ENCODE data around the gene FHAD1. TPM values are rescaled to one million over a fixed set of nuclear protein-coding genes. Genes with fewer than 3 reads are reported as not detected.
"Not testable (repeated sequence)": the region's sequence is repeated elsewhere in the genome, so short reads cannot be mapped to it uniquely, and the experiment has no call there.

The FHAD1 gene
- total and polyA plus RNA-seq, 2 donors, result 0.66 to 0.71 TPM

DNA sequence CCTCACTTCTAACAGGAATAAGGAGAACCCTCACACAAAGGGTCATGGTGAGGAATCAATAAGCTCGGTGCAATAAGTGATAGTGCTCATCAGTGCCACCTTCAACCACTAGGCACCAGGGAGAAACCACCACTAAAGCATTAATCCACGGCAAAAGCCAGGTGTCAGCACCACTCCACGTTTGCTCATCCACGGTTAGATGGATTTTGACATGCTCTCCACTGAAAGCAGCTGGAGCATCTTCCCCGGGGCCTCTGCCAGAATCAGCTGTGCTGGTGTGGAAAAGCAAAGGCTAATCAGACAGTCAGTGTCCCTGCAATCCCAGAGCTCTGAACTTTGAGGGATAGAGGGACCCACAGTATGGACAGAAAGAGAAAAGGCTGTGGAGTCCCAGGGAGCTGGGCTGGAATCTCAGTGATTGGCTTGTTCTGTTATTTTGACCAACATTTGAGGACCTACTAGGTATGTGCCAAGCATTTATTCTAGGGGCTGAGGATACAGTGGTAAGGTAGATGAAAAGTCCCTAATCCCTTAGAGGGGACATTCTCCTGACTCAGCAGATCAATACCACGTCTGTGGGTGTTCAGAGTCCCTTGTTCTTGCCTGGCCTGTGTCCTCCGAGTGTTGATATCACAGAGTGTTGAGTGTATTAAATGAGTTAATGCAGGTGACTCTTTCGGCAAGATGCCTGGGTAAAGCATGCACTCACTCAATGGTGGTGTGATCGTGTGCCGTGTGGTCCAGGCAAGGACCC, 41.3 kb downstream of the FHAD1 start:
- no peaks in the 10 kb centered on the region for H3K9me3 ChIP-seq (ENCODE audit: control insufficient read depth in 2 of 2, insufficient read depth in 1 of 2, low read length in 1 of 2)
- no peaks in the 10 kb centered on the region for H3K36me3 ChIP-seq (ENCODE audit: control insufficient read depth in 2 of 2, insufficient read depth in 2 of 2, low read length in 1 of 2)
- H3K4me1 ChIP-seq (ENCODE audit: control insufficient read depth in 2 of 2, insufficient read depth in 2 of 2, low read length in 2 of 2), result no peaks in the 10 kb centered on the region
- 94% methylated on average over 10 of the region's 10 CpGs for WGBS
- no peaks in the 10 kb centered on the region for H3K27me3 ChIP-seq (ENCODE audit: control insufficient read depth in 2 of 2, insufficient read depth in 1 of 2, low read length in 1 of 2)
- H3K4me3 ChIP-seq (ENCODE audit: low read length in 2 of 2), result no peak overlapping the region
- DNase-seq (ENCODE audit: low read depth in 6 of 9, low spot score in 9 of 9), result no peak
- no peak overlapping the region for H3K27ac ChIP-seq (ENCODE audit: low read depth in 1 of 2, low read length in 1 of 2)

DNA sequence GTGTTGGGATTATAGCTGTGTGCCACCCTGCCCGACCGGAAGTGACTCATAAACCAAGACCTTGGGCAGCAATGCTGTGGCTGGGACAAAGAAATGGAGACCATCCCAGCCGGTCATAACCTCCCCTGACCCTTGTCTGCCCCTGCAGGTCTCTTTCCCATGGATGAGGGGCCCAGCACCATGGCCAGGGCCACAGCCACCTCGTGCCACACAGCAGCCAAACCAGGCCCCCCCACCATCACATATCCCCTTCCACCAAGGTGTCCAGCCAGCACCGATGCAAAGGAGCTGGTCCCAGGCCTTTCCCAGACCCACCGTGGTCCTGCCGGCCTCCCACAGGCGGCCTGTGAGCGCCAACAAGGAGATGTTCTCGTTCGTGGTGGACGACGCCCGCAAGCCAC, 42.2 kb downstream of the FHAD1 start:
- Histone ChIP-seq H3K4me1 (ENCODE audit: control insufficient read depth in 2 of 2, insufficient read depth in 2 of 2, low read length in 2 of 2) (no peaks in the 10 kb centered on the region), H3K27me3 (ENCODE audit: control insufficient read depth in 2 of 2, insufficient read depth in 1 of 2, low read length in 1 of 2) (no peaks in the 10 kb centered on the region), H3K9me3 (ENCODE audit: control insufficient read depth in 2 of 2, insufficient read depth in 1 of 2, low read length in 1 of 2) (no peaks in the 10 kb centered on the region), H3K4me3 (ENCODE audit: low read length in 2 of 2) (no peak overlapping the region), H3K27ac (ENCODE audit: low read depth in 1 of 2, low read length in 1 of 2) (no peak overlapping the region), H3K36me3 (ENCODE audit: control insufficient read depth in 2 of 2, insufficient read depth in 2 of 2, low read length in 1 of 2) (no peaks in the 10 kb centered on the region)
- WGBS, result 90% methylated on average over 14 of the region's 14 CpGs
- DNase-seq (ENCODE audit: low read depth in 6 of 9, low spot score in 9 of 9), result no peak

DNA sequence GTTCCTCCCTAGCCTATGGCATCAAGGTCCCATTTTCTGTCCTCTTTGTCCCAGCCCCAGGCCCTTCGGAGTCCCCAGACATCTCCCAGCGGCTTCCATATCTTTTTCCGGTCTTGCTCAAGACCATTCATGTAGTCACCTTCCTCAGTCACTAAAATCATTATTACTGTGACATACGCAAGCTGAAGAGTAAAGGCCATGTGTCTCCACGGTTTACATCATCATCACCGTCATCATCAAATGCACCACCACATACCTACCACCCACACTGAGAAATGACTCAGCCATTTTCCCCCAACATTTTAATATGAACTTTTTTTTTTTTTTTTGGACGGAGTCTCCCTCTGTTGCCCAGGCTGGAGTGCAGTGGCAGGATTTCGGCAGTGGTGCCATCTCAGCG, 43.4 kb downstream of the FHAD1 start:
- no peaks in the 10 kb centered on the region for H3K9me3 ChIP-seq (ENCODE audit: control insufficient read depth in 2 of 2, insufficient read depth in 1 of 2, low read length in 1 of 2)
- no peak overlapping the region for H3K4me3 ChIP-seq (ENCODE audit: low read length in 2 of 2)
- H3K4me1 ChIP-seq (ENCODE audit: control insufficient read depth in 2 of 2, insufficient read depth in 2 of 2, low read length in 2 of 2), result no peaks in the 10 kb centered on the region
- H3K27me3 ChIP-seq (ENCODE audit: control insufficient read depth in 2 of 2, insufficient read depth in 1 of 2, low read length in 1 of 2), result no peaks in the 10 kb centered on the region
- no peak for DNase-seq (ENCODE audit: low read depth in 6 of 9, low spot score in 9 of 9)
- WGBS, result 92% methylated on average over 9 of the region's 9 CpGs
- H3K27ac ChIP-seq (ENCODE audit: low read depth in 1 of 2, low read length in 1 of 2), result no peak overlapping the region
- H3K36me3 ChIP-seq (ENCODE audit: control insufficient read depth in 2 of 2, insufficient read depth in 2 of 2, low read length in 1 of 2), result no peaks in the 10 kb centered on the region

DNA sequence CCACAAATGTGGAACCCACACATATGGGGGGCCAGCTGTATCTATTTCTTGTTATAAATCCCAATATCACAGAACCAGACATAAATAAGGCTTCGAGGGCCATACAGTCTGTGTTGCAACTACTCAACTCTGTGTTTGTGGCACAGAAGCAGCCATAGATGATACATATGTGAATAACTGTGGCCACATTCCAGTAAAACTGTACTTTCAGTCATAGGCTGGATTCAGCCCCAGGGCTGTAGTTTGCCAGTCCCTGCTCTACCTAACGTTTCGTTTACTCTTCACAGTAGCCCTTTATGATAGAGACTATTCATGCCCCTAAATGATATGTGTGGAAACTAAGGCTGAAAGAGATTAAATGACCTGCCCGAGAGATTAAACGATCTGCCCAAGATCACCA, 48.7 kb downstream of the FHAD1 start:
- Histone ChIP-seq H3K27me3 (ENCODE audit: control insufficient read depth in 2 of 2, insufficient read depth in 1 of 2, low read length in 1 of 2) (no peaks in the 10 kb centered on the region), H3K4me3 (ENCODE audit: low read length in 2 of 2) (no peak overlapping the region), H3K27ac (ENCODE audit: low read depth in 1 of 2, low read length in 1 of 2) (no peak overlapping the region), H3K9me3 (ENCODE audit: control insufficient read depth in 2 of 2, insufficient read depth in 1 of 2, low read length in 1 of 2) (no peaks in the 10 kb centered on the region), H3K4me1 (ENCODE audit: control insufficient read depth in 2 of 2, insufficient read depth in 2 of 2, low read length in 2 of 2) (no peaks in the 10 kb centered on the region), H3K36me3 (ENCODE audit: control insufficient read depth in 2 of 2, insufficient read depth in 2 of 2, low read length in 1 of 2) (no peaks in the 10 kb centered on the region)
- WGBS, result 97% methylated on average over 5 of the region's 5 CpGs
- DNase-seq (ENCODE audit: low read depth in 6 of 9, low spot score in 9 of 9), result no peak

DNA sequence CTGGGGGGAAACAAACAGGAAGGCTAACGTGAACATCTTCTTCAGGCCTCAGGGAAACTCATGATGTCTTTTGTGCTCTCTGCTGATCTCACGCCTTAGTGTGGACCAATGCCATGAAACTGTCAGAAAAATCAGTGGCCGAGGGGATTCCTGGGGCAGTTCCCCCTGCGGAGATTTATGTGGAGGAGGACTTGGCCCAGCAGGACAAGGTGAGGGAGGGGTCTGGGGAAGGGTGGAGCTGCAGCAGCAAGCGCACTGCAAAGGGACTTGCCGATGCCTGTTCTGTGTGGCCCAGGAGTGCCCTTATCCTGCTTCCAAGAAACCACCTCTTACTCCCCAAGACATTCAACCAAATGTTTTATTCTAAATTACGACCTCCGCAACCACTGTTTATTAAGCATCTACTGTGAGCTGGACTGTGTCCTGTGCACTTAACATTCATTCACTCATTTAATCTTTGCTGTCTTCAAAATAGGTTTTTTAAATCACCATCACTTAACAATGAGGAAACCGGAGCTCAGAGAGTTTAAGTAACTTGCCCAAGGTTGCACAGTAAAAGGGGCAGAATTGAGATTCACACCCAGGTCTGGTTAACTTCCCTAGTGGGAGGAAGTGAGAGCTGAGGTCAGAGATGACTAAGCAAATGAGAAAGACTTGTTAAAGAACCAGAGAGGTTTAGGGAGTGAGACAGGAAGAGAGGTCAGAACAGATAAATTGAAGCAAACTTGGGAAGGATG, 49.7 kb downstream of the FHAD1 start:
- WGBS, result 94% methylated on average over 9 of the region's 9 CpGs
- Histone ChIP-seq H3K27me3 (ENCODE audit: control insufficient read depth in 2 of 2, insufficient read depth in 1 of 2, low read length in 1 of 2) (no peaks in the 10 kb centered on the region), H3K4me1 (ENCODE audit: control insufficient read depth in 2 of 2, insufficient read depth in 2 of 2, low read length in 2 of 2) (no peaks in the 10 kb centered on the region), H3K36me3 (ENCODE audit: control insufficient read depth in 2 of 2, insufficient read depth in 2 of 2, low read length in 1 of 2) (no peaks in the 10 kb centered on the region), H3K4me3 (ENCODE audit: low read length in 2 of 2) (no peak overlapping the region), H3K27ac (ENCODE audit: low read depth in 1 of 2, low read length in 1 of 2) (no peak overlapping the region), H3K9me3 (ENCODE audit: control insufficient read depth in 2 of 2, insufficient read depth in 1 of 2, low read length in 1 of 2) (no peaks in the 10 kb centered on the region)
- DNase-seq (ENCODE audit: low read depth in 6 of 9, low spot score in 9 of 9), result peak in 1 of 9 donors; percentile 20

DNA sequence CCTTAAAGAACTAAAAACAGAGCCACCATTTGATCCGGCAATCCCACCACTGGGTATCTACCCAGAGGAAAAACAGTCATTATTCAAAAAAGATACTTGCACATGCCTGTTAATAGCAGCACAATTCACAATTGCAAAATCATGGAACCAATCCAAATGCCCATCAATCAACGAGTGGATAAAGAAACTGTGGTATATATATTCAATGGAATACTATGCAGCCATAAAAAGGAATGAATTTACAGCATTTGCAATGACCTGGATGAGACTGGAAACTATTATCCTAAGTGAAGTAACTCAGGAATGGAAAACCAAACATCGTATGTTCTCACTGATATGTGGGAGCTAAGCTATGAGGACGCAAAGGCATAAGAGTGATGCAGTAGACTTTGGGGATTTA, 51.0 kb downstream of the FHAD1 start:
- DNase-seq (ENCODE audit: low read depth in 6 of 9, low spot score in 9 of 9); H3K27me3 ChIP-seq (ENCODE audit: control insufficient read depth in 2 of 2, insufficient read depth in 1 of 2, low read length in 1 of 2); H3K36me3 ChIP-seq (ENCODE audit: control insufficient read depth in 2 of 2, insufficient read depth in 2 of 2, low read length in 1 of 2); H3K9me3 ChIP-seq (ENCODE audit: control insufficient read depth in 2 of 2, insufficient read depth in 1 of 2, low read length in 1 of 2); H3K27ac ChIP-seq (ENCODE audit: low read depth in 1 of 2, low read length in 1 of 2); H3K4me3 ChIP-seq (ENCODE audit: low read length in 2 of 2); H3K4me1 ChIP-seq (ENCODE audit: control insufficient read depth in 2 of 2, insufficient read depth in 2 of 2, low read length in 2 of 2): not testable (repeated sequence)
- 96% methylated on average over 4 of the region's 4 CpGs for WGBS

DNA sequence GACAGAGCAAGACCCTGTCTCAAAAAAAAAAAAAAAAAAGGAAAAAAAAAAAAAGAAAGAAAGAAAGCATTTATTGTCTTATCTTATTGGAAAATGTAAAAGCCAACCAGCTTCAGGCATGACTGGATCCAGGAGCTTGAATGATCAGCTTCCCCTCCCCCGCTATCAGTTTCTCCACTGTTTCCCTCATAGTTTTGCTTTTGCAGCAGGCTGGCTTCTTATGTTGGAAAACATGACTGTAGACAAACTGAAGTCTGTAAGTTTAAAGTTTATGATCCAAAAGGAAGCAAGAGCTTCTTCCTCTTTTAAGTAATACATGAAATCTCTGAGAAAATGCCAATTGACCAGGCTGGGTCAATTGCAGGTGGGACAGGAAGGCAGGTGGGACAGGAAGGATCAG, 52.2 kb downstream of the FHAD1 start:
- 98% methylated on average over 1 of the region's 1 CpG for WGBS
- no peak for DNase-seq (ENCODE audit: low read depth in 6 of 9, low spot score in 9 of 9)
- H3K9me3 ChIP-seq (ENCODE audit: control insufficient read depth in 2 of 2, insufficient read depth in 1 of 2, low read length in 1 of 2), result no peaks in the 10 kb centered on the region
- H3K36me3 ChIP-seq (ENCODE audit: control insufficient read depth in 2 of 2, insufficient read depth in 2 of 2, low read length in 1 of 2), result no peaks in the 10 kb centered on the region
- no peak overlapping the region for H3K4me3 ChIP-seq (ENCODE audit: low read length in 2 of 2)
- no peaks in the 10 kb centered on the region for H3K27me3 ChIP-seq (ENCODE audit: control insufficient read depth in 2 of 2, insufficient read depth in 1 of 2, low read length in 1 of 2)
- no peak overlapping the region for H3K27ac ChIP-seq (ENCODE audit: low read depth in 1 of 2, low read length in 1 of 2)
- no peaks in the 10 kb centered on the region for H3K4me1 ChIP-seq (ENCODE audit: control insufficient read depth in 2 of 2, insufficient read depth in 2 of 2, low read length in 2 of 2)

DNA sequence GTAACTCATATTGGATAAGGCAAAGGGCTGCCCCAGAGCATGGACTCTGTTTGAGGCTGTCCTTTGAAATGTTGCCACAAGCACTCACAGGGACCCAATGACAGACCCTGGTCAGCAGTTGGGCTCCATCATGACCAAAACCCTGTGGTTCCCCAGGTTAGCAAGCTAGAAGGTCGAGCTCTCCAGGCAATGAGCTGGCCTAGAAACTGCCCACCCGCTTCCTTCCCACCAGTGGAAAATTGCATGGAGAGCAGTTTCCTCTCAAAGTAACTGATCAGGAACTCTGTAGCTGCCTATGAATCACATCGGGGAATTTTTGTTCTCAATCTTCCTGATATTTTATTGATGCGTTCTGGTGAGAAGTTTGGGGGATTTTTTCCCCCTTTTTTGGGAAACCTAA, 52.8 kb downstream of the FHAD1 start:
- Histone ChIP-seq H3K27ac (ENCODE audit: low read depth in 1 of 2, low read length in 1 of 2) (no peak overlapping the region), H3K4me1 (ENCODE audit: control insufficient read depth in 2 of 2, insufficient read depth in 2 of 2, low read length in 2 of 2) (no peaks in the 10 kb centered on the region), H3K4me3 (ENCODE audit: low read length in 2 of 2) (no peak overlapping the region), H3K36me3 (ENCODE audit: control insufficient read depth in 2 of 2, insufficient read depth in 2 of 2, low read length in 1 of 2) (no peaks in the 10 kb centered on the region), H3K9me3 (ENCODE audit: control insufficient read depth in 2 of 2, insufficient read depth in 1 of 2, low read length in 1 of 2) (no peaks in the 10 kb centered on the region), H3K27me3 (ENCODE audit: control insufficient read depth in 2 of 2, insufficient read depth in 1 of 2, low read length in 1 of 2) (no peaks in the 10 kb centered on the region)
- no peak for DNase-seq (ENCODE audit: low read depth in 6 of 9, low spot score in 9 of 9)
- WGBS, result 92% methylated on average over 4 of the region's 4 CpGs

DNA sequence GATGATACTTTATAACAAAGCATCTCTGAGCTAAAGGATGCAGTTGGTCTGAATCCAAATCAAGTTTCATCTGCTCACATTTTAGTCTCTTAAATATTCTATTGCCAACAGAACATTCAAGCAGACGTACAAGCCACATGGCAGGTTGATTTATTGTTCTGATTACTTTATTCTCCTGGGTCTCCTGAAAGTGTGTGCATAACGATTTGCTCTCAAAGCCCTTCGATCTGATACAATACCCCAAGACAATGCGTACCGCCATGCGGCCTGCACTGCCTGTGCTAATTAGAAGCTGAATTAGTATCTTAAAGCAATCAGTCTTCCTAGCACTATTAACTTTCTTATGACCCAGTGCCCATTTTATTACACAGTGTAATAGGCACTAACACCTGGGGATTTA, 56.9 kb downstream of the FHAD1 start:
- no peak for DNase-seq (ENCODE audit: low read depth in 6 of 9, low spot score in 9 of 9)
- no peaks in the 10 kb centered on the region for H3K27me3 ChIP-seq (ENCODE audit: control insufficient read depth in 2 of 2, insufficient read depth in 1 of 2, low read length in 1 of 2)
- H3K36me3 ChIP-seq (ENCODE audit: control insufficient read depth in 2 of 2, insufficient read depth in 2 of 2, low read length in 1 of 2), result no peaks in the 10 kb centered on the region
- no peaks in the 10 kb centered on the region for H3K9me3 ChIP-seq (ENCODE audit: control insufficient read depth in 2 of 2, insufficient read depth in 1 of 2, low read length in 1 of 2)
- no peaks in the 10 kb centered on the region for H3K4me1 ChIP-seq (ENCODE audit: control insufficient read depth in 2 of 2, insufficient read depth in 2 of 2, low read length in 2 of 2)
- 90% methylated on average over 6 of the region's 6 CpGs for WGBS
- no peak overlapping the region for H3K4me3 ChIP-seq (ENCODE audit: low read length in 2 of 2)
- no peak overlapping the region for H3K27ac ChIP-seq (ENCODE audit: low read depth in 1 of 2, low read length in 1 of 2)

Measured in thymus (tissue), 11 donors.